Fibroblast of peridontal ligament (primary cell): ENCODE measurements around the gene CPB2.

ENCODE experiments used
- DNase-seq: peaks from one replicate; pipeline ENCODE4 v3.0.0-alpha.2; 2010; ENCODE audit errors: extremely low read depth

CPB2 gene

GRCh38 chr13:46127358-46128023 lies 22.7 kb upstream of the CPB2 start:
- no peak for DNase-seq

GRCh38 chr13:46126552-46127357 lies 21.9 kb upstream of the CPB2 start:
- peak; percentile 71 for DNase-seq

GRCh38 chr13:46126056-46126455 lies 21.2 kb upstream of the CPB2 start:
- no peak for DNase-seq

GRCh38 chr13:46124967-46125933 lies 20.4 kb upstream of the CPB2 start:
- DNase-seq: no peak

- DNase-seq: no peak
Observed at GRCh38 chr13:46124531-46124966, 19.7 kb upstream of the CPB2 start.

- no peak for DNase-seq
Observed at GRCh38 chr13:46122304-46122703, 17.5 kb upstream of the CPB2 start.

- DNase-seq: no peak
Observed at GRCh38 chr13:46121597-46122163, 16.8 kb upstream of the CPB2 start.

- DNase-seq: no peak
Observed at GRCh38 chr13:46121033-46121432, 16.2 kb upstream of the CPB2 start.

GRCh38 chr13:46119883-46120614 lies 15.2 kb upstream of the CPB2 start:
- DNase-seq: no peak

- no peak for DNase-seq
Observed at GRCh38 chr13:46116653-46117502, 12.0 kb upstream of the CPB2 start.

GRCh38 chr13:46114613-46115012 lies 9.8 kb upstream of the CPB2 start:
- DNase-seq: no peak

- DNase-seq: no peak
Observed at GRCh38 chr13:46113596-46113995, 8.8 kb upstream of the CPB2 start.

GRCh38 chr13:46111151-46111550 lies 6.3 kb upstream of the CPB2 start:
- DNase-seq: no peak

- DNase-seq: no peak
Observed at GRCh38 chr13:46109451-46109850, 4.6 kb upstream of the CPB2 start.

- no peak for DNase-seq
Observed at GRCh38 chr13:46106839-46107371, 2.1 kb upstream of the CPB2 start.

GRCh38 chr13:46103037-46103436 lies 1.8 kb downstream of the CPB2 start:
- DNase-seq: no peak

- no peak for DNase-seq
Observed at GRCh38 chr13:46102255-46102605, 2.6 kb downstream of the CPB2 start.

GRCh38 chr13:46101484-46102254 lies 3.2 kb downstream of the CPB2 start:
- DNase-seq: no peak

GRCh38 chr13:46101002-46101401 lies 3.8 kb downstream of the CPB2 start:
- no peak for DNase-seq
